Left ventricle myocardium inferior (tissue), 1 donor: ENCODE results near the gene HCK. TPM values are rescaled to one million over a fixed set of nuclear protein-coding genes. Genes with fewer than 3 reads are reported as not detected.

Source experiments
- DNase-seq: peaks from one replicate; pipeline ENCODE4 v3.0.0-alpha.2; 2020
- H3K27ac ChIP-seq: fragments of 200-600 bp; replicated peaks from 2 replicates; pipeline ENCODE4 v1.8.0; 2021
- H3K27me3 ChIP-seq: fragments of 200-600 bp; 2 replicates; pipeline ENCODE4 v1.8.0; 2021; ENCODE audit warnings: low read depth
- H3K36me3 ChIP-seq: fragments of 200-600 bp; 2 replicates; pipeline ENCODE4 v1.8.0; 2021
- H3K4me1 ChIP-seq: fragments of 200-600 bp; 2 replicates; pipeline ENCODE4 v1.8.0; 2021
- H3K4me3 ChIP-seq: fragments of 200-600 bp; 2 replicates; pipeline ENCODE4 v1.8.0; 2021; ENCODE audit warnings: mild to moderate bottlenecking, moderate library complexity
- H3K9me3 ChIP-seq: fragments of 200-600 bp; replicated peaks from 2 replicates; pipeline ENCODE4 v1.8.0; 2021
- CTCF ChIP-seq: fragments of 200-600 bp; IDR thresholded peaks from 2 replicates; pipeline ENCODE4 v1.8.0; 2021; ENCODE audit warnings: antibody characterized with exemption, mild to moderate bottlenecking, borderline replicate concordance
- intact Hi-C: fragments of 100-400 bp; cut with micrococcal nuclease; formaldehyde crosslinking; loops from one replicate; pipeline ENCODE4 v1.11.0; 2022
- total RNA-seq: library from RNA; stranded (reverse); fragmentation: NEBNext Ultra II Directional; extraction: Animal tissue kit (Norgen Biotek cat#: 25700); gene quantifications from one replicate; pipeline ENCODE4 v1.2.1, GENCODE V29; 2021
- donor health status: DM: no; HTN: yes; CAD: no; lungs with severe emphysema.

HCK gene
- total RNA-seq, 1 donor from 2014 or later: 4.3 TPM

DNA sequence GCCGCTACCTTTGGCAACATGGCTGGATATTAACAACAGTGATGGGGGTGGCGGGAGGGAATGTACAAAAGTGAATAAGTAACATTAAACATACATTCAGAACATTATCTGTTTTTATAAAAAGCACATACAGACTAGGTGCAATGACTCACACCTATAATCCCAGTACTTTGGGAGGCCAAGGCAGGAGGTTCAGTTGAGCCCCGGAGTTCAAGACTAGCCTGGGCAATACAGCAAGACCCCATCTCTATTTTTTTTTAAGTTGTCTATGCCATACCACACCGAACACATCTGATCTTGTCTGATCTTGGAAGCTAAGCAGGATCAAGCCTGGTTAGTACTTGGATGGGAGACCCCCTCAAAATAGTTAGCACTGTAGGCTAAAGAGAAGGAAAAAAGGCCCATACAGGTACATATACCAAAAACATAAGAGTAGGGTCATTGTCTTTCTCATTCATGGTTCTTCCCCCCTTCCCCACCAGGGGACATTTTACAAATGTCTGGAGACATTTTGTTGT, 1.7 kb upstream of the HCK start:
- no peak overlapping the region for H3K27ac ChIP-seq
- no peaks in the 10 kb centered on the region for H3K9me3 ChIP-seq
- peaks cover 87% of the 10 kb centered on the region for H3K27me3 ChIP-seq

GRCh38 chr20:32050851-32051556, 1.0 kb upstream of the HCK start:
- no peak for TF ChIP-seq CTCF
- peak; percentile 60 for DNase-seq
- Histone ChIP-seq H3K27me3 (peaks cover 87% of the 10 kb centered on the region), H3K27ac (peak overlapping the region; percentile 48), H3K36me3 (no peaks in the 10 kb centered on the region), H3K9me3 (no peaks in the 10 kb centered on the region), H3K4me3 (peak overlapping the region; percentile 58), H3K4me1 (peaks cover 12% of the 10 kb centered on the region)
- intact Hi-C loops: no loop called here

More for the DNA sequence above, 1.7 kb upstream of the HCK start:
- Histone ChIP-seq H3K4me1 (peaks cover 12% of the 10 kb centered on the region), H3K36me3 (no peaks in the 10 kb centered on the region), H3K4me3 (no peak overlapping the region)
- TF ChIP-seq CTCF: no peak
- intact Hi-C loops: no loop called here
- no peak for DNase-seq

- no peak for DNase-seq
- no peak for TF ChIP-seq CTCF
- Histone ChIP-seq H3K27ac (peak overlapping the region; percentile 48), H3K4me1 (peaks cover 12% of the 10 kb centered on the region), H3K36me3 (no peaks in the 10 kb centered on the region), H3K9me3 (no peaks in the 10 kb centered on the region), H3K4me3 (peak overlapping the region; percentile 58), H3K27me3 (peaks cover 94% of the 10 kb centered on the region)
- intact Hi-C loops: no loop called here
Measured at GRCh38 chr20:32051720-32052089, 337 bp upstream of the HCK start.

DNA sequence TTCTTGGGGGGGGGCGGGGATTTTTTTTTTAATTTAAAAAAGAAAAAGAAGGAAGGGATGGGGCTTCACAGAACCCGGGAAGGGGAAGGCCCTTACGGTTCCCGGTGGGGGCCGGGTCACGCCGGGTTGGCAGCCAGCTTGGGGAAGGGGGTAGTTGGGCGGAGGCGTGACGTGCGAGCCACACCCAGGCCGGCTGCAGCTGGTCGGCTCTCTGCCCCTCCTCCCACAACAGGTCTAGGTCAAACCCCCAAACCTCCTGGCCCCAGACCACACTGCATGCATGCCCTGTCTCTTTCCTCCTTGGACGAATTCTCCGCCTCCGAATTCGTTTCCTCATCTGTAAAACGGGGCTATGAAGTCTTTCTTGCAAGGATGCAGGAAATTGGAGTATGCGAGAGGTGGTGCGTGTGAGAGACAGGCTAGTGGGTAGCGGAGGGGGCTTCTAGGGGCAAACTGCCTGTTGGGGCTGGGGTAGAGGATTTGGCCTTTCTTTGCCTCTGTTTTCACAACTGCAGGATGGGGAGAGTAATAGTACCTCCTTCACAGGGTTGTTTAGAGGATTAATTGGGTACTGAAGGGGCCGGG, 828 bp downstream of the HCK start:
- peak; percentile 68 for DNase-seq
- peaks cover 95% of the 10 kb centered on the region for H3K27me3 ChIP-seq
- no peak for TF ChIP-seq CTCF
- intact Hi-C loops: no loop called here
- no peaks in the 10 kb centered on the region for H3K9me3 ChIP-seq
- no peaks in the 10 kb centered on the region for H3K36me3 ChIP-seq
- peak overlapping the region; percentile 12 for H3K27ac ChIP-seq
- H3K4me1 ChIP-seq: peaks cover 12% of the 10 kb centered on the region
- peak overlapping the region; percentile 58 for H3K4me3 ChIP-seq

GRCh38 chr20:32053648-32054047, 1.6 kb downstream of the HCK start:
- intact Hi-C loops: no loop called here
- Histone ChIP-seq H3K27ac (no peak overlapping the region), H3K4me3 (no peak overlapping the region), H3K36me3 (no peaks in the 10 kb centered on the region), H3K27me3 (peaks cover 96% of the 10 kb centered on the region), H3K9me3 (no peaks in the 10 kb centered on the region), H3K4me1 (peaks cover 12% of the 10 kb centered on the region)
- no peak for TF ChIP-seq CTCF
- no peak for DNase-seq
